Muscle of arm (tissue), 12 donors: ENCODE results near the gene MCC. TPM values are rescaled to one million over a fixed set of nuclear protein-coding genes. Genes with fewer than 3 reads are reported as not detected.
"Not testable (repeated sequence)": the region's sequence is repeated elsewhere in the genome, so short reads cannot be mapped to it uniquely, and the experiment has no call there.

Experiments used
- DNase-seq: peaks from one replicate; pipeline ENCODE4 v3.0.0-alpha.2; 2013
- polyA plus RNA-seq, 12 donors: library from polyadenylated mRNA; unstranded; fragments of 120-200 nt; gene quantifications; one replicate each; pipeline ENCODE4 v1.2.1, GENCODE V29; 2013; ENCODE audit not compliant: insufficient read length in 12 of 12

MCC gene
- polyA plus RNA-seq, 12 donors: 13.8 to 23.3 (median 19.2) TPM; not detected in 1

- no peak for DNase-seq
Observed at GRCh38 chr5:113084402-113085083, 403.7 kb downstream of the MCC start.

- no peak for DNase-seq
Observed at GRCh38 chr5:113083481-113083880, 404.8 kb downstream of the MCC start.

GRCh38 chr5:113082547-113082905 is 405.7 kb downstream of the MCC start:
- no peak for DNase-seq

GRCh38 chr5:113081881-113082546 is 406.2 kb downstream of the MCC start:
- DNase-seq: no peak

GRCh38 chr5:113081091-113081839 is 407.0 kb downstream of the MCC start:
- DNase-seq: no peak

GRCh38 chr5:113076649-113077048 is 411.6 kb downstream of the MCC start:
- not testable (repeated sequence) for DNase-seq

GRCh38 chr5:113075019-113075418 is 413.2 kb downstream of the MCC start:
- no peak for DNase-seq

- DNase-seq: not testable (repeated sequence)
Observed at GRCh38 chr5:113073629-113074034, 414.6 kb downstream of the MCC start.

- no peak for DNase-seq
Observed at GRCh38 chr5:113071401-113071800, 416.9 kb downstream of the MCC start.

GRCh38 chr5:113070901-113071300 is 417.4 kb downstream of the MCC start:
- no peak for DNase-seq

- DNase-seq: no peak
Observed at GRCh38 chr5:113068559-113068958, 419.7 kb downstream of the MCC start.

GRCh38 chr5:113067635-113068344 is 420.5 kb downstream of the MCC start:
- no peak for DNase-seq

- no peak for DNase-seq
Observed at GRCh38 chr5:113065626-113066025, 422.6 kb downstream of the MCC start.

- no peak for DNase-seq
Observed at GRCh38 chr5:113064806-113065205, 423.4 kb downstream of the MCC start.

GRCh38 chr5:113063927-113064326 is 424.3 kb downstream of the MCC start:
- no peak for DNase-seq

GRCh38 chr5:113062869-113063508 is 425.3 kb downstream of the MCC start:
- no peak for DNase-seq

GRCh38 chr5:113061846-113062780 is 426.1 kb downstream of the MCC start:
- DNase-seq: no peak

GRCh38 chr5:113060408-113061025 is 427.7 kb downstream of the MCC start:
- DNase-seq: no peak

- DNase-seq: peak; percentile 66
Observed at GRCh38 chr5:113059232-113060040, 428.8 kb downstream of the MCC start.
